ENCODE measurements around the gene EHMT2. TPM values are rescaled to one million over a fixed set of nuclear protein-coding genes. Genes with fewer than 3 reads are reported as not detected.
A peak's percentile ranks its signal among the peaks of the same experiment; 100 is the strongest.
"Not testable (repeated sequence)": the region's sequence is repeated elsewhere in the genome, so short reads cannot be mapped to it uniquely, and the experiment has no call there.

Gene EHMT2
- polyA plus RNA-seq (ENCODE audit: insufficient read length in 3 of 3) = 10 to 100 TPM; 74.6 to 98.4 (median 83.9) TPM
- long read RNA-seq, donor 1, transcript EHMT2-208 (4 exons, 1,454 nt) = major isoform, 8 of 33 reads
- long read RNA-seq, donor 1, partial matches to known transcripts = 22 of 33 reads
- long read RNA-seq, donor 1, other reads (novel, unspliced or antisense) = 0 of 33 reads
- long read RNA-seq, donor 2, full-length matches to known transcripts = 10 of 10 reads
- long read RNA-seq, donor 2, partial matches to known transcripts = 0 of 10 reads
- long read RNA-seq, donor 2, other reads (novel, unspliced or antisense) = 0 of 10 reads
- long read RNA-seq, donor 3, partial matches to known transcripts = 0 of 7 reads
- long read RNA-seq, donor 3, other reads (novel, unspliced or antisense) = 0 of 7 reads
- long read RNA-seq, donor 4, transcript EHMT2-208 (4 exons, 1,454 nt) = major isoform, 7 of 9 reads
- long read RNA-seq, donor 4, partial matches to known transcripts = 0 of 9 reads
- long read RNA-seq, donor 4, other reads (novel, unspliced or antisense) = 0 of 9 reads
- long read RNA-seq, donor 5 = 0 reads
- long read RNA-seq, donor 6, full-length matches to known transcripts = 14 of 32 reads
- long read RNA-seq, donor 6, partial matches to known transcripts = 18 of 32 reads
- long read RNA-seq, donor 6, other reads (novel, unspliced or antisense) = 0 of 32 reads
- long read RNA-seq, donor 7, partial matches to known transcripts = 23 of 30 reads
- long read RNA-seq, donor 7, other reads (novel, unspliced or antisense) = 0 of 30 reads
- long read RNA-seq, donor 8 = 0 reads
- long read RNA-seq, donor 9, transcript EHMT2-208 (4 exons, 1,454 nt) = major isoform, 7 of 25 reads
- long read RNA-seq, donor 9, partial matches to known transcripts = 16 of 25 reads
- long read RNA-seq, donor 9, other reads (novel, unspliced or antisense) = 0 of 25 reads
- long read RNA-seq, donor 10, transcript EHMT2-203 (28 exons, 3,965 nt) = major isoform, 7 of 12 reads
- long read RNA-seq, donor 10, partial matches to known transcripts = 0 of 12 reads
- long read RNA-seq, donor 10, other reads (novel, unspliced or antisense) = 0 of 12 reads
- long read RNA-seq, donor 11, partial matches to known transcripts = 16 of 19 reads
- long read RNA-seq, donor 11, other reads (novel, unspliced or antisense) = 0 of 19 reads
- long read RNA-seq, donor 12, partial matches to known transcripts = 0 of 1 reads
- long read RNA-seq, donor 12, other reads (novel, unspliced or antisense) = 0 of 1 reads
- long read RNA-seq, donor 13 = 0 reads
- long read RNA-seq, donor 14, partial matches to known transcripts = 0 of 5 reads
- long read RNA-seq, donor 14, other reads (novel, unspliced or antisense) = 0 of 5 reads
- long read RNA-seq, donor 15, partial matches to known transcripts = 0 of 1 reads
- long read RNA-seq, donor 15, other reads (novel, unspliced or antisense) = 0 of 1 reads
- long read RNA-seq, donor 16, full-length matches to known transcripts = 24 of 99 reads
- long read RNA-seq, donor 16, partial matches to known transcripts = 75 of 99 reads
- long read RNA-seq, donor 16, other reads (novel, unspliced or antisense) = 0 of 99 reads

- peak in 10 of 11 donors; percentile 72 to 86 (median 80) for DNase-seq (ENCODE audit: extremely low read depth in 1 of 11, low read depth in 9 of 11, low spot score in 4 of 11)
Observed at GRCh38 chr6:31897612-31898382, at the start of gene EHMT2. EHMT2 (minus strand) TSS chr6:31897698; CDS start chr6:31897677, 21 bp downstream.

GRCh38 chr6:31947070-31947675 lies 49.7 kb upstream of the EHMT2 start:
- DNase-seq (ENCODE audit: extremely low read depth in 1 of 11, low read depth in 9 of 11, low spot score in 4 of 11) = no peak

- no peak for DNase-seq (ENCODE audit: extremely low read depth in 1 of 11, low read depth in 9 of 11, low spot score in 4 of 11)
Observed at GRCh38 chr6:31946370-31946885, 48.9 kb upstream of the EHMT2 start.

GRCh38 chr6:31945507-31946369 lies 48.2 kb upstream of the EHMT2 start, which contains the start of gene CFB:
CFB (plus strand) TSS chr6:31946095; CDS start chr6:31946222, 127 bp downstream.
- DNase-seq (ENCODE audit: extremely low read depth in 1 of 11, low read depth in 9 of 11, low spot score in 4 of 11) = peak in 1 of 11 donors; percentile 22

- DNase-seq (ENCODE audit: extremely low read depth in 1 of 11, low read depth in 9 of 11, low spot score in 4 of 11) = no peak
Observed at GRCh38 chr6:31945154-31945506, 47.6 kb upstream of the EHMT2 start.

GRCh38 chr6:31943742-31944141 lies 46.2 kb upstream of the EHMT2 start:
- no peak for DNase-seq (ENCODE audit: extremely low read depth in 1 of 11, low read depth in 9 of 11, low spot score in 4 of 11)

- no peak for DNase-seq (ENCODE audit: extremely low read depth in 1 of 11, low read depth in 9 of 11, low spot score in 4 of 11)
Observed at GRCh38 chr6:31940256-31940664, 42.8 kb upstream of the EHMT2 start.

GRCh38 chr6:31935823-31936222 lies 38.3 kb upstream of the EHMT2 start:
- no peak for DNase-seq (ENCODE audit: extremely low read depth in 1 of 11, low read depth in 9 of 11, low spot score in 4 of 11)

- no peak for DNase-seq (ENCODE audit: extremely low read depth in 1 of 11, low read depth in 9 of 11, low spot score in 4 of 11)
Observed at GRCh38 chr6:31935021-31935420, 37.5 kb upstream of the EHMT2 start.

GRCh38 chr6:31933537-31933936 lies 36.0 kb upstream of the EHMT2 start:
- no peak for DNase-seq (ENCODE audit: extremely low read depth in 1 of 11, low read depth in 9 of 11, low spot score in 4 of 11)

- not testable (repeated sequence) for DNase-seq (ENCODE audit: extremely low read depth in 1 of 11, low read depth in 9 of 11, low spot score in 4 of 11)
Observed at GRCh38 chr6:31932137-31932536, 34.6 kb upstream of the EHMT2 start.

- no peak for DNase-seq (ENCODE audit: extremely low read depth in 1 of 11, low read depth in 9 of 11, low spot score in 4 of 11)
Observed at GRCh38 chr6:31930962-31931361, 33.5 kb upstream of the EHMT2 start.

GRCh38 chr6:31928672-31928939 lies 31.1 kb upstream of the EHMT2 start:
- DNase-seq (ENCODE audit: extremely low read depth in 1 of 11, low read depth in 9 of 11, low spot score in 4 of 11) = no peak

GRCh38 chr6:31927863-31928671 lies 30.6 kb upstream of the EHMT2 start:
- DNase-seq (ENCODE audit: extremely low read depth in 1 of 11, low read depth in 9 of 11, low spot score in 4 of 11) = no peak

- DNase-seq (ENCODE audit: extremely low read depth in 1 of 11, low read depth in 9 of 11, low spot score in 4 of 11) = no peak
Observed at GRCh38 chr6:31927242-31927862, 29.9 kb upstream of the EHMT2 start, which contains the start of gene C2. C2 (plus strand) TSS chr6:31927717; CDS start chr6:31927753, 36 bp downstream.
